Measurements from ENCODE around the gene SLC35E1. TPM values are rescaled to one million over a fixed set of nuclear protein-coding genes. Genes with fewer than 3 reads are reported as not detected.

Gene SLC35E1
- total and polyA plus RNA-seq, 2 donors (not counting 3 experiments of a cell fraction or from before 2014, with no cell fraction given), result 36.0 to 37.5 TPM

DNA sequence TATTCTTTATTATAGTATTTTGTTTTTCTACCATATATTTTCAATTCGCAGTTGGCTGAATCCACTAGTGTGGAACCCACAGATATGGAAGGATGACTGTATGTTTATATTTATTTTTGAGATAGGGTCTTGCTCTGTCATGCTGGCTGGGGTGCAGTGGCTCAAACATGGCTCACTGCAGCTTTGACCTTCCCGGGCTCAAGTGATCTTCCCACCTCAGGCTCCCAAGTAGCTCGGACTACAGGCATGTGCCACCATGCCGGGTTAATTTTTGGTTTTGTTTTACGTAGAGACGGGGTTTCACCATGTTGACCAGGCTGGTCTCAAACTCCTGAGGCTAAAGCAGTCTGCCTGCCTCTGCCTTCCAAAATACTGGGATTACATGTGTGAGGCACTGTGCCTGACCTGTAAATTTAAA is 9.6 kb downstream of the SLC35E1 start:
- FAIRE-seq (no peak), DNase-seq (ENCODE audit: low read depth, low spot score) (no peak)
- no peak overlapping the region for H2AFZ ChIP-seq (ENCODE audit: low read depth, low read length)
- H3K27me3 ChIP-seq (ENCODE audit: control insufficient read depth in 2 of 2, insufficient read depth in 2 of 2, low read length in 2 of 2), result no peaks in the 10 kb centered on the region
- ChIA-PET CTCF (interaction anchor here (1.9 kb wide), 1 partner anchor 20 kb away, joined by 4 read pairs; no protein-coding TSS in a partner anchor), POLR2A (no interaction called here)
- no TSS peak for BruUV-seq (replicated peaks)
- no peak overlapping the region for H3K4me3 ChIP-seq (replicated peaks in 1 of 3; ENCODE audit: insufficient read depth in 1 of 3, low read depth in 1 of 3, low read length in 3 of 3)
- intact Hi-C loops (cut with micrococcal nuclease), result no loop called here
- peaks cover 18 to 22% of the 10 kb centered on the region in 2 experiments for H3K36me3 ChIP-seq (ENCODE audit: control insufficient read depth in 2 of 2, extremely low read depth in 1 of 2, insufficient read depth in 2 of 2, low read length in 2 of 2)
- peaks cover 9% of the 10 kb centered on the region for H3K4me1 ChIP-seq (ENCODE audit: control insufficient read depth, extremely low read depth, insufficient read depth, low read length)
- no peak overlapping the region for H3K27ac ChIP-seq (ENCODE audit: insufficient read depth, low read depth, low read length)
- no peaks in the 10 kb centered on the region for H4K20me1 ChIP-seq (replicated peaks; ENCODE audit: control insufficient read depth, extremely low read depth, insufficient read depth, low read length)
- TF ChIP-seq, protein P1, sequence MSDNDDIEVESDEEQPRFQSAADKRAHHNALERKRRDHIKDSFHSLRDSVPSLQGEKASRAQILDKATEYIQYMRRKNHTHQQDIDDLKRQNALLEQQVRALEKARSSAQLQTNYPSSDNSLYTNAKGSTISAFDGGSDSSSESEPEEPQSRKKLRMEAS (IDR thresholded peaks at IDR 0.05; ENCODE audit: insufficient read depth, insufficient read length), result no peak
- no peaks in the 10 kb centered on the region for H3K79me2 ChIP-seq (ENCODE audit: control insufficient read depth, insufficient read depth, low read length)
- H3K9me1 ChIP-seq (replicated peaks; ENCODE audit: control insufficient read depth, extremely low read depth, insufficient read depth, low read length), result no peaks in the 10 kb centered on the region
- dilution Hi-C loops (cut with MboI; ENCODE audit: extremely low pct_ligation_motif_present, low sequenced_read_pairs), result no loop called here
- no peaks in the 10 kb centered on the region for H3K9me3 ChIP-seq (replicated peaks; ENCODE audit: control insufficient read depth, insufficient read depth, low read length)
- H3K4me2 ChIP-seq (ENCODE audit: insufficient read depth, low read length), result no peak overlapping the region
- H3K9ac ChIP-seq (replicated peaks; ENCODE audit: extremely low read depth, insufficient read depth, low read length), result no peak overlapping the region

DNA sequence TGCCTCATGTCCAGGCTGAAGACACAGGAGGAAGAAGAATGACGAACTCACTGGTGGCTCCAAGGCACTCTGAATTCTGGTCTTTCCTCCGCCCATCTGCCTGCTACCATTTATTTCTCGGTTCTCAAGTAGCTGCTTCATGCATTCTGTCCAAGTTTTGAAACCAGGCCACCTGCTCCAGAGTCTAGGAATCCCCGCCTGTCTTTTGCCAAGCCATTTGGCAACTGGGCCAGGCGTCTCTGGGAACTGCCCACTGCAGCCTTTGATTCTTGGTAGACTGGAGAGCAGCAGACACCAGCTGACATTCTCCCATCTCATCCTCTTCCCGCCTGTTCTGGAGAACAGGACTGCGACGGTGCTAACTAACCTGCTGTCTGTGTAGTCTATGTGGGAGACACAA is 10.8 kb downstream of the SLC35E1 start:
- no peak for TF ChIP-seq GATA2 (IDR thresholded peaks at IDR 0.05; ENCODE audit: insufficient read depth, insufficient read length, low read depth, low read length)
- TF ChIP-seq, protein P1 (IDR thresholded peaks at IDR 0.05; ENCODE audit: insufficient read depth, insufficient read length), result no peak
- Histone ChIP-seq H3K36me3 (ENCODE audit: control insufficient read depth in 2 of 2, extremely low read depth in 1 of 2, insufficient read depth in 2 of 2, low read length in 2 of 2) (peaks cover 18 to 21% of the 10 kb centered on the region in 2 experiments), H3K9ac (replicated peaks; ENCODE audit: extremely low read depth, insufficient read depth, low read length) (no peak overlapping the region), H4K20me1 (replicated peaks; ENCODE audit: control insufficient read depth, extremely low read depth, insufficient read depth, low read length) (no peaks in the 10 kb centered on the region), H3K4me2 (ENCODE audit: insufficient read depth, low read length) (no peak overlapping the region), H3K4me1 (ENCODE audit: control insufficient read depth, extremely low read depth, insufficient read depth, low read length) (peaks cover 6% of the 10 kb centered on the region), H3K79me2 (ENCODE audit: control insufficient read depth, insufficient read depth, low read length) (no peaks in the 10 kb centered on the region), H3K27me3 (ENCODE audit: control insufficient read depth in 2 of 2, insufficient read depth in 2 of 2, low read length in 2 of 2) (no peaks in the 10 kb centered on the region), H2AFZ (ENCODE audit: low read depth, low read length) (no peak overlapping the region), H3K9me1 (replicated peaks; ENCODE audit: control insufficient read depth, extremely low read depth, insufficient read depth, low read length) (no peaks in the 10 kb centered on the region), H3K27ac (ENCODE audit: insufficient read depth, low read depth, low read length) (no peak overlapping the region), H3K4me3 (replicated peaks in 1 of 3; ENCODE audit: insufficient read depth in 1 of 3, low read depth in 1 of 3, low read length in 3 of 3) (no peak overlapping the region), H3K9me3 (replicated peaks; ENCODE audit: control insufficient read depth, insufficient read depth, low read length) (no peaks in the 10 kb centered on the region)
- no peak for FAIRE-seq
- ChIA-PET CTCF (interaction anchor here (1.9 kb wide), 1 partner anchor 18 kb away, joined by 4 read pairs; no protein-coding TSS in a partner anchor), POLR2A (no interaction called here)
- dilution Hi-C loops (cut with MboI; ENCODE audit: extremely low pct_ligation_motif_present, low sequenced_read_pairs) (no loop called here), intact Hi-C loops (cut with micrococcal nuclease) (no loop called here)
- no TSS peak for BruUV-seq (replicated peaks)
- no peak for DNase-seq (ENCODE audit: low read depth, low spot score)

Data from endothelial cell of umbilical vein (primary cell).